Activated T-cell treated with anti-CD3 and anti-CD28 coated beads, Interleukin-2, amount 50 U/mL, for 4 hours (primary cell): ENCODE results near the gene HSPBP1. TPM values are rescaled to one million over a fixed set of nuclear protein-coding genes. Genes with fewer than 3 reads are reported as not detected.
"Not testable (repeated sequence)": the region's sequence is repeated elsewhere in the genome, so short reads cannot be mapped to it uniquely, and the experiment has no call there.

Experiments
- ATAC-seq, 2 donors: fragments of 200-7000 bp; cut with Tn5 transposase; one replicate each; pipeline ENCODE4 v1.10.0; 2021
- DNase-seq: peaks from one replicate; pipeline ENCODE4 v3.0.0-alpha.2; 2020
- H3K27me3 Mint-ChIP-seq: one replicate; pipeline ENCODE4 v1.8.0; 2021; ENCODE audit warnings: low read depth, mixed read lengths
- H3K36me3 Mint-ChIP-seq: one replicate; pipeline ENCODE4 v1.8.0; 2022; ENCODE audit warnings: mixed read lengths; ENCODE audit not compliant: insufficient read depth
- H3K4me1 Mint-ChIP-seq: one replicate; pipeline ENCODE4 v1.8.0; 2021; ENCODE audit warnings: low read depth, mixed read lengths
- H3K4me3 Mint-ChIP-seq: one replicate; pipeline ENCODE4 v1.8.0; 2021; ENCODE audit warnings: mild to moderate bottlenecking, moderate library complexity, mixed read lengths
- H3K9me3 Mint-ChIP-seq: one replicate; pipeline ENCODE4 v1.8.0; 2021; ENCODE audit warnings: mixed read lengths
- total RNA-seq, 3 donors: library from RNA; stranded (reverse); gene quantifications; one replicate each; pipeline ENCODE4 v1.2.1, GENCODE V29; 2021

The HSPBP1 gene, protein sequence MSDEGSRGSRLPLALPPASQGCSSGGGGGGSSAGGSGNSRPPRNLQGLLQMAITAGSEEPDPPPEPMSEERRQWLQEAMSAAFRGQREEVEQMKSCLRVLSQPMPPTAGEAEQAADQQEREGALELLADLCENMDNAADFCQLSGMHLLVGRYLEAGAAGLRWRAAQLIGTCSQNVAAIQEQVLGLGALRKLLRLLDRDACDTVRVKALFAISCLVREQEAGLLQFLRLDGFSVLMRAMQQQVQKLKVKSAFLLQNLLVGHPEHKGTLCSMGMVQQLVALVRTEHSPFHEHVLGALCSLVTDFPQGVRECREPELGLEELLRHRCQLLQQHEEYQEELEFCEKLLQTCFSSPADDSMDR
- total RNA-seq: 100 to 1,000 TPM; 113 to 139 (median 121) TPM

DNA sequence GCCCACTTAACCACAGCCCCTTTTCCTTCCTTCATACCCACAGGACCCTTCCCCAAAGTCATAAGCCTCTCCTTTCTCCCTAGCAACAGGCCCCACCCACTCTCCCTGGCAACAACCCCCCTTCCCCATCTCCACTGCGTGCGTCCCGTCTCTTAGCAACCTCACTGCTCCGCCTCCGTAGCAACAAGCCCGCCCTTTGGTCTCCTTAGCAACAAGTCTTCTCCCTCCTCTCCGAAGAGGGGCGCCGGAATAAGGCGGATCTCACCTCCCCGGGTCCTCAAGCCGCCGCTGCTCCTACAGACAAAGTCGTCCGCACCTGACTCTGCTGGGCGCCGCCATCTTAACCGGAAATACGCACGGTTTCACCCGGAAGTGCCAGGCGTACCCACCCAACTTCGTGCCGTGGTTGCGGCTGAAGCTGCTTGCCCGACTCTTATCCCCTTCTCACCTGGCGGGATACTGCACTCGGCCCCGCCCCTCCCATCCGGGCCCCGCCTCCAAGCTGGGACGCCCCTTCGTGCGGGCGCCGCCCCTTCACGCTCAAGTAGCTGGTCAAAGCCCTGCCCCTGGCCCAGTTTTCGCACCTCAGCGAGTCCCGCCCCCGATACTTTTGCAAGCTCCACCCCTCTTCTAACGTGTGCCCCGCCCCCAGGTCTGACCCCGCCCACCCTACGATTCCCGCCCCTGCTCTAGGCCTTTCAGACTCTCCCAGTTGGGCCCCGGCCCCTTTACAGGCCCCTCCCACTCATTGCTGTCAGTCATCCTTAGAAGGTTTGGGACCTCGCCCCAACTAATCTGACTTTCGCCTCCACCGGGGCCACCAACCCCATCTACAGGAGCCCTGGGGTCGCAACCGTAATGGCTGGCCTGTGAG, at the start of gene HSPBP1:
HSPBP1 (minus strand) TSS at position 341 of the 874 bp plus-strand sequence. CDS start 502 bp downstream, outside the sequence.
- Mint-ChIP-seq H3K4me1 (peaks cover 38% of the 10 kb centered on the region), H3K9me3 (no peaks in the 10 kb centered on the region), H3K36me3 (peaks cover 19% of the 10 kb centered on the region), H3K27me3 (no peaks in the 10 kb centered on the region), H3K4me3 (peak within 1 kb of the TSS; percentile 98)
- ATAC-seq: peak; percentile 91 to 92
- DNase-seq: peak; percentile 90

DNA sequence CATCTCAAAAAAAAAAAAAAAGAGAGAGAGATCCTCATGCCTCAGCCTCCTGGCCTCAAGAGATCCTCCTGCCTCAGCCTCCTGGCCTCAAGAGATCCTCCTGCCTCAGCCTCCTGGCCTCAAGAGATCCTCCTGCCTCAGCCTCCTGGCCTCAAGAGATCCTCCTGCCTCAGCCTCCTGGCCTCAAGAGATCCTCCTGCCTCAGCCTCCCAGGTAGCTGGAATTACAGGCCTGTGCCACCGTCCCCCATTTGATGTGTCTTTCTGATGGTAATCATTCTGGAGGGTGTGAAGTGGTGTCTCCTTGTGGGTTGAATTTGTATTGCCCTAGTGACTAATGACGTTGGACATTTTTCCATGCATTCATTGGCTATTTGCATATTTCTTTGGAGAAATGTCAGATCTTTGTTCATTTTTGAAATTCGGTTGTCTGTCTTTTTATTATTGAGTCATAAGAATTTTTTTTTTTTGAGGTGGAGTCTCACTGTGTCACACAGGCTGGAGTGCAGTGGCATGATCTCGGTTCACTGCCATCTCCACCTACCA, 48.9 kb upstream of the HSPBP1 start:
- H3K4me3 Mint-ChIP-seq, ATAC-seq, H3K36me3 Mint-ChIP-seq, DNase-seq, H3K4me1 Mint-ChIP-seq, H3K9me3 Mint-ChIP-seq: not testable (repeated sequence)
- peaks cover 10% of the 10 kb centered on the region for H3K27me3 Mint-ChIP-seq

DNA sequence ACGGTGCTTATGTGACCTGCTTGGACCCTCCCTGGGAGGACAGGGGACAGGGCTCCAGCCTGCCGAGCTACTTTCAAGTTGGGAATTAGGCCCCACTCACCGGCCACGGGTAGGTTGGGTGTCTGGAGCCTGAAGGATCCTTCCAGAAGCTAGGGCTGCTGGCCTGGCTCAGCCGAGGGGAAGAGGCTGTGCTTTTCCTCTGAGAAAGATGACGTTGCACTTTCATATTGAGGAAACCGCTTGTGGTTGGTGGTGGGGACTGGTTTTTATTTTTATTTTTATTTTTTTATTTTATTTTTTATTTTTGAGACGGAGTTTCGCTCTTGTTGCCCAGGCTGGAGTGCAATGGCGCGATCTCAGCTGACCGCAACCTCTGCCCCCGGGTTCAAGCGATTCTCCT, 45.3 kb upstream of the HSPBP1 start, which contains the start of gene TMEM150B:
TMEM150B (minus strand) TSS at position 170 of the 400 bp plus-strand sequence. CDS start 4,305 bp downstream, outside the sequence.
- peaks cover 11% of the 10 kb centered on the region for H3K27me3 Mint-ChIP-seq
- no peaks in the 10 kb centered on the region for H3K4me1 Mint-ChIP-seq
- H3K4me3 Mint-ChIP-seq: no peak within 1 kb of the TSS
- DNase-seq (no peak), ATAC-seq (no peak)
- H3K36me3 Mint-ChIP-seq: no peaks in the 10 kb centered on the region
- no peaks in the 10 kb centered on the region for H3K9me3 Mint-ChIP-seq

DNA sequence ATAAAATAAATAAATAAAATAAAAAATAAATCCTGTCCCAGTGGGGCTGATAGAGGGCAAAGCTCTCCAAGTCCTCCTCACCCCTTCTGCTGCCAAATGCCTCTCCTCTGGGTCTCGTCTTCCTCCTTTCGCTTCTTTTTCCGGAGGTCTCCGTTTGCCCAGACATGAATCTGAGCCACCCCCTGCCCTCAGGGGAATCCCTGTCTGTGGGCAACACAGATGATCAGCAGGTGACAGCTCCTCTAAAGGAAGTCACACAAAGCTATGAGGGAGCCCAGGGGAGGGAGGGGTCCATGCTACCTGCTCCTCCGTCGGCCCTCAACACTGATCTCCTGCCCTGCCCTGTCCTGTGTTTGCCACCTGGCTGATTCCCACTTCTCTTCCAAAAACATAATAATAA, 44.8 kb upstream of the HSPBP1 start:
- H3K4me1 Mint-ChIP-seq: no peaks in the 10 kb centered on the region
- peaks cover 11% of the 10 kb centered on the region for H3K27me3 Mint-ChIP-seq
- DNase-seq (no peak), ATAC-seq (no peak)
- H3K4me3 Mint-ChIP-seq: no peak overlapping the region
- no peaks in the 10 kb centered on the region for H3K9me3 Mint-ChIP-seq
- no peaks in the 10 kb centered on the region for H3K36me3 Mint-ChIP-seq

DNA sequence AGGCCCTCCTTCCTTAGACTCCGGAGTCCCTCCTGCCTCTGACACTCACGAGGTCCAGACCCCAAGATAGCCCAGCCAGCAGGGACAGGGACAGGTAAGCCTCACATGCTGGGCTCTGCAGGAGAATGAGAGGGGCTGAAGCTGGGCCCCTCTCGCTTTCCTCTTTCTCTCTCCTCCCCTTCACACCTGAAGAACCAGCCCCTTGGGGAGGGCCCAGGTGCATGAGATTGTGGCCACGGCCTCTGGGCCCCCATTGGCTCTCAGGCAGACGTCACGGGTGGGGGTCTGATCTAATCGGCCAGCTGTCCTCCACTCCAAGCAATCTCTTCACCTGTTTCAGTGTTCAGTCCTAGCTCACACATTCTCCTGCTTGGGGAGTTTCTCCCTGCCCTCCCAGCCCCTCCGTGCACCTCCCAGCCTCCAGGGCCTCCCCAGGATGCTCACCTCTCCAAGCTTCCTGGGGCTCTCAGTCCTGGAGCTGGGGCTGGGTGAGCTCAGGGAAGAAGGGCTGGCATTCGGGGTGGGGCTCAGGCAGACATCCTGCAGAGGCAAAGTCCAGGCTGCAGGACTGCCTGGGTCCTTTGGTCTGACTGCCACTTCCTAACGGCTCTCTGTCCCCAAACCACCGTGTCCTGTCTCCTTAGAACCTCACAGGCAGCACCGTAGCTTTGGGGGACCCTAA, 42.4 kb upstream of the HSPBP1 start:
- peaks cover 9% of the 10 kb centered on the region for H3K27me3 Mint-ChIP-seq
- ATAC-seq (no peak), DNase-seq (no peak)
- no peaks in the 10 kb centered on the region for H3K9me3 Mint-ChIP-seq
- no peak overlapping the region for H3K4me3 Mint-ChIP-seq
- no peaks in the 10 kb centered on the region for H3K4me1 Mint-ChIP-seq
- H3K36me3 Mint-ChIP-seq: no peaks in the 10 kb centered on the region

DNA sequence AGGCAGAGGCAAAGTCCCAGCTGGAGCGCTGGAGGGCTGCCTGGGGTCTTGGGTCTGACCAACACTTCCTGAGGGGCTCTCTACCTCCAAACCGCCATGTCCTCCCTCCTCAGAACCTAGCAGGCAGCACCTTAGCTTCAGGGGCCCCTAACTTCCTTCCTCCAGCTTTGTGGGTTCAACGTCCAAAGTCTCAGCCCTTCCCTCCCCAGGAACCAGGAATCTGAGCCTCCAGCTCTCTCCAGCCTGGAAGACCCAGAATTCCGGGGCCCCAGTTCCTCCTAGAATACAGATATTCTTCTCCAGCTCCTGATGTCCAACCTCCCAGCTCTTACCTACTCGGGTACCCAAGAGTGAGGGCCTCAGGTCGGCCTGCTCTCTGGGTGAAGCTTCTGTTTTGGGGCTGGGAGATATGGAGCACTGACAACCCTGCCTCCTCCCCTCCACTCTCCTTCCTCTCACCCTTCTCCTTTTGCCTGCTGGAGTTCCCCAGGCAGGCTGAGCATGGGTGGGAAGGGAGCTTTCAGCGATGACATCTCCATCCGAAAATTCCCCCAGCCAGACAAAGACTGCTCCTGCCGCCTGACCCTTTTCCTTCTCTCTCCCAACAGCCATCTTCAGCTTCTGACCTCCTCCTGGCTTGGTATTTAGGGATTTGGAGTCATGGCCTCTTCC, 41.7 kb upstream of the HSPBP1 start:
- H3K36me3 Mint-ChIP-seq: no peaks in the 10 kb centered on the region
- DNase-seq (no peak), ATAC-seq (no peak)
- no peaks in the 10 kb centered on the region for H3K9me3 Mint-ChIP-seq
- H3K27me3 Mint-ChIP-seq: peaks cover 9% of the 10 kb centered on the region
- no peaks in the 10 kb centered on the region for H3K4me1 Mint-ChIP-seq
- H3K4me3 Mint-ChIP-seq: no peak overlapping the region

DNA sequence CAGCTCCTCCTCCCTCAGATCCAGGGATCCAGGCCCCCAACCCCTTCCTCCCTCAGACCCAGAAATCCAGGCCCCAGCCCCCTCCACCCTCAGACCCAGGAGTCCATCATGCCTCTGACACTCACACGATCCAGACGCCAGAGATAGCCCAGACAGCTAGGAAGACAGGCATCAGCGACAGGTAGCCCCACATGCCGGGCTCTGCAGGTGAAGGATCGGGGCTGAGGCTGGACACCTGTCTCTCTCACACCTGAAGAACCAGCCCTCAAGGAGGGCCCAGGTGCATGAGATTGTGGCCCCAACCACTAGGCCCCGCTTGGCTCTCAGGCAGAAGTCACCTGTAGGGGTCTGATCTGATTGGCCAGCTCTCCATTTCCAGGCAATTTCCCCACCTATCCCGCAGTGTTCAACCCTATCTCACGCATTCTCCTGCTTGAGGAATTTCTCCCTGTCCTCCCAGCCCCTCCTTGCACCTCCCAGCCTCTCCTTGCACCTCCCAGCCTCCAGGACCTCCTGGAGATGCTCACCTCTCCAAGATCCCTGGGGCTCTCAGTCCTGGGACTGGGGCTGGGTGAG, 41.0 kb upstream of the HSPBP1 start:
- no peaks in the 10 kb centered on the region for H3K36me3 Mint-ChIP-seq
- H3K4me1 Mint-ChIP-seq: no peaks in the 10 kb centered on the region
- ATAC-seq (no peak), DNase-seq (no peak)
- peaks cover 9% of the 10 kb centered on the region for H3K27me3 Mint-ChIP-seq
- no peak overlapping the region for H3K4me3 Mint-ChIP-seq
- H3K9me3 Mint-ChIP-seq: no peaks in the 10 kb centered on the region

DNA sequence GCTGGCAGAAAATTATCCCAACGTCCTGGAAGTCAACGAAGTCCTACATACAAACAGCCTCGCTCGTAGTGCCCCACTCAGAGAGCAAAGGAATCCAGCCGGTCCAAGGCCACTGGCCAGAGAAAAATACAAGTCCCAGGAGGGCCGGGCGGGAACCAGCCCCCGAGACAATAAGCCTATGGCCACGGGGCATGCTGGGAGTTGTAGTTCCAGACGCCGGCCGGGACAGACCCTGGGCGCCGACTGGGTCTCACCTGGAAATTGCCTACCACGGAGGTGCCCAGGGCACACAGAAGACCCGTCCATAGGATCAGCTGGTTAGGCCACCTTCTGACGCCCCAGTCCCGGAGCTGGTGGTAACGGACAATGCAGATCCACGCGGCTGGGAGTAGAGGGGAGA, 39.9 kb upstream of the HSPBP1 start:
- no peak for ATAC-seq
- Mint-ChIP-seq H3K4me3 (no peak overlapping the region), H3K36me3 (no peaks in the 10 kb centered on the region), H3K27me3 (peaks cover 9% of the 10 kb centered on the region), H3K4me1 (no peaks in the 10 kb centered on the region), H3K9me3 (no peaks in the 10 kb centered on the region)
- DNase-seq: no peak

DNA sequence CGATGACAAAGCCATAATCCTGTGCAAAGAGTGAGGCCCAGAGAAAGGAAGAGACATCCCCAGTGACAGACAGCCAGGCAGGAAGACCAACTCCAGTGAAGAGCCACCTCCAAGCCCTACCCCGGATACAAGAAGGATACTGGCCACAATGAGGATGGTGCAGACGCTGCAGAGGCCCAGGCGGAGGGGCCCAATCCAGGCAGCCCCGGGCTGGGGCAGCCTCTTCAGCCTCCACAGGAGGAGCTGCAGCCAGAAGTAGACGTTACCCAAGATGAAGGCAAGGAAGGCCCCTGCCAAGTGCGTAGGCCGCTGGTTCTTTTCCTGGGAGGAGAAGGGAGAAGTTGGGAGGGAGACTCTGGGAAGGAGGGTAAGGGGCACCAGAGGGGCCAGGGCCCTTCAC, 36.7 kb upstream of the HSPBP1 start:
- Mint-ChIP-seq H3K4me3 (no peak overlapping the region), H3K27me3 (peaks cover 4% of the 10 kb centered on the region)
- no peak for ATAC-seq

DNA sequence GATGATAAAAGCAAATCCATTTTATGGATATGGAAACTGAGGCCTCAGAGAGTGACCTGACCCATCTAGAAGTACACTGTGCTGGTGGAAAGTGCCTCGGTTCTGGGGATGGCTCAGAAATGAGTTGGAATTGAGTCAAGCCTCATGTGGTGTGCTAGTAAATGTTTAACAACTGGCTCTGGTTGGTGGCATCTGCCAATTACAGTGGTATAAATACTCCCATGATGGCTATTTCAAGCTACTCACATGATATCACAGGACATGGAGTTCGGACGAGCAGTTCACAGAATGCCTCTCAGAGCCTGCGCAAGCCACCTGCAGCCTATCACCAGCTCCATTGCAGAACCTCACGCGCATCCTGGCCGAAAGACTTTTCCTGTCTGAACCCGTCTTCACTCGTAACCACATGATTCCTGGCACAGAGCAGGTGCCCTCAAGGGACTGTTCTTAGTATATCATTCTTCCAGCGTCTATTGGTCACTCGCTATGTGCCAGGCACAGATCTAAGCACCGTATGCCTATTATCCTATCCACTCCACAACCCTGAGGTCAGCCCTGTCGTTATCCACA, 36.1 kb upstream of the HSPBP1 start:
- H3K4me3 Mint-ChIP-seq: no peak overlapping the region
- DNase-seq (no peak), ATAC-seq (no peak)
- H3K36me3 Mint-ChIP-seq: no peaks in the 10 kb centered on the region
- no peaks in the 10 kb centered on the region for H3K4me1 Mint-ChIP-seq
- H3K9me3 Mint-ChIP-seq: no peaks in the 10 kb centered on the region
- H3K27me3 Mint-ChIP-seq: no peaks in the 10 kb centered on the region

More for the DNA sequence above, 36.7 kb upstream of the HSPBP1 start:
- DNase-seq: no peak
- Mint-ChIP-seq H3K4me1 (no peaks in the 10 kb centered on the region), H3K9me3 (no peaks in the 10 kb centered on the region), H3K36me3 (no peaks in the 10 kb centered on the region)

DNA sequence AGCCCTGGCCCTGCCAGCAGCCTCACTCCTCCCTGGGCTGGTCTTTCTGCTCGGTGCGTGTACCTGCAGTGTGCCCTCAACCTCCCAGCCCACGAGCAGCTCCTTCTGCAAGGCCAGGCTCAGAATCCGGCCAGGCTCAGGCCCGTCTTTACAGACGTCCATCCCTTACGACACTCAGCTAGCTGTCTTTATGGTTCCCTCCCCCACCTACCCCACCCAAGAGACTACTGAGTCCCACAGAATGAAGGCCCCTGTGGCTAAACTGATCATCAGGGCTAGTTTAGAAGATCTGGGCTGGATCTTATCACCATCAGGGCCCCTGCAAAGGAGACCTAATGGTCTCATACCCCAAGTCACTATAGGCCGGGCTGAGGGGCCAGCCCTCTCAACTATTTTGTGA, 34.5 kb upstream of the HSPBP1 start:
- DNase-seq (no peak), ATAC-seq (no peak)
- Mint-ChIP-seq H3K9me3 (no peaks in the 10 kb centered on the region), H3K4me3 (no peak overlapping the region), H3K27me3 (no peaks in the 10 kb centered on the region), H3K4me1 (no peaks in the 10 kb centered on the region), H3K36me3 (no peaks in the 10 kb centered on the region)

DNA sequence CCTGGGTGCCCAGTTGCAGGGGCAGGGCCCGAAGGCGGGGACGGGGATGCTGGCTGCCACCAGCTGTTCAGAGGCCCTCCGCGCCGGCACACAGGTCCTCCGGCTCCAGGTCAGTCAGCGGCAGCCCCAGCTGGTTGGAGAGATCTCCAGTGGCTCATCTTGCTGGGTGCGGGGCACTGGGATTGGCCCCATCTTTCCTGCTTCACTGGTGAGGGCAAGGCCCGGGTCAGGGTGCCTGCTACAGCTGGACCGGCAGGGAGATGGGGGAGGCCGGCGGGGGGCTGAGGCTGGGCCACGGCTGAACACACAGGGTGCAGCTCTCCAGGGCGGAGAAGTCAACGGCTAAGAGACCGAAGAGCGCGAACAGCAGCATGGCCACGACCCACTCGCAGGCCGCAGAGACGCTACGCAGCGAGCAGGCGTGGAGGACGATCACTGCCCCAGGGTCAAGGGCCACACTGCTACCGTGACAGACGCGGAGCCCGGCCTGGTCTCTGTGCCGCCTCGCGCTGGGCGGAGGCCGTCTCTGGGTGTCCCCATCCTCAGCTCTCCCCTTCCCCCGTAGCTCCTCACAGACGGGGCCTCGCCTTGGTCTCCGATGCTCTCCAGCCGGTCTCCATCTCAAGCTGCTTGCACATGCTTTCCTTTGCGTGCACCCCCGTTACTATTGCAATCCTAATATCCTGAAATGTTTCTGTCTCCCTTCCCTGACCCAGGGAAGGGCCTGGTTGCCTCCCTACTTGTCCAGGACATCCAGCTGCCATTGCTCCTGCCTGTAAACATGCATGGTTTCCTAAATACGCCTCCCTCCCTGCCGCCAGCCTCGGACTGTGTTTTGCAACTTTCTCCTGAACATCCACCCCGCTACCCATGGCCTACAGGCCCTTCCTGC, 33.0 kb upstream of the HSPBP1 start:
- no peaks in the 10 kb centered on the region for H3K27me3 Mint-ChIP-seq
- H3K4me3 Mint-ChIP-seq: no peak overlapping the region
- ATAC-seq (no peak), DNase-seq (no peak)
- no peaks in the 10 kb centered on the region for H3K4me1 Mint-ChIP-seq
- no peaks in the 10 kb centered on the region for H3K36me3 Mint-ChIP-seq
- no peaks in the 10 kb centered on the region for H3K9me3 Mint-ChIP-seq
